K562 (cell line): Measurements from ENCODE around the gene CHCHD6. TPM values are rescaled to one million over a fixed set of nuclear protein-coding genes. Genes with fewer than 3 reads are reported as not detected.
A peak's percentile ranks its signal among the peaks of the same experiment; 100 is the strongest.

Source experiments
- CREB3L1 ChIP-seq: fragments of 450-650 bp; IDR thresholded peaks from 2 replicates; pipeline ENCODE4 v1.6.1; 2014; ENCODE audit warnings: low read depth, mild to moderate bottlenecking, moderate library complexity, borderline replicate concordance
- CTCFL ChIP-seq: IDR thresholded peaks from 2 replicates; pipeline ENCODE4 v1.6.1; 2011; ENCODE audit warnings: borderline replicate concordance, low read depth, mild to moderate bottlenecking, moderate library complexity, low read length; ENCODE audit not compliant: insufficient read depth, poor library complexity, severe bottlenecking
- ESRRA ChIP-seq: fragments of 450-650 bp; IDR thresholded peaks from 2 replicates; pipeline ENCODE4 v1.6.1; 2014; ENCODE audit warnings: low read depth, mild to moderate bottlenecking, moderate library complexity, borderline replicate concordance
- ETV5 ChIP-seq: sonication (generic); formaldehyde crosslinking; IDR thresholded peaks from 2 replicates; pipeline ENCODE4 v1.4.0; 2020; ENCODE audit warnings: low read depth, mild to moderate bottlenecking, missing genetic modification reagents
- HNRNPL ChIP-seq: fragments of 200-400 bp; formaldehyde crosslinking; IDR thresholded peaks from 2 replicates; pipeline ENCODE4 v1.6.1; 2017; ENCODE audit warnings: low read depth, mild to moderate bottlenecking, low read length
- KAT8 ChIP-seq: fragments of 450-650 bp; IDR thresholded peaks from 2 replicates; pipeline ENCODE4 v1.6.1; 2016; ENCODE audit warnings: low read depth, mild to moderate bottlenecking
- NR4A1 ChIP-seq, 2 experiments: fragments of 250-450 bp in 1 of 2; fragments of 450-650 bp in 1 of 2; sonication (Bioruptor Pico) in 1 of 2; IDR thresholded peaks; 2 replicates each; pipeline versions ENCODE4 v1.4.0 to v1.6.1; 2016 to 2020; ENCODE audit warnings: mild to moderate bottlenecking in 2 of 2, missing compliant biosample characterization in 1 of 2, missing genetic modification characterization in 1 of 2, moderate library complexity in 1 of 2
- PHF21A ChIP-seq: fragments of 450-650 bp; IDR thresholded peaks from 2 replicates; pipeline ENCODE4 v1.6.1; 2017; ENCODE audit warnings: low read depth, borderline replicate concordance
- POLR2A ChIP-seq: fragments of 450-650 bp; conservative IDR thresholded peaks from 2 replicates; pipeline ENCODE4 v1.6.1; 2016
- RNF2 ChIP-seq: sonication (generic); IDR thresholded peaks from 2 replicates; pipeline ENCODE4 v1.6.1; 2016
- SAFB ChIP-seq: fragments of 200-400 bp; formaldehyde crosslinking; IDR thresholded peaks from 2 replicates; pipeline ENCODE4 v1.6.1; 2017; ENCODE audit warnings: low read depth, low read length, borderline replicate concordance
- TAF1 ChIP-seq: IDR thresholded peaks from 2 replicates; pipeline ENCODE4 v1.6.1; 2011; ENCODE audit warnings: mild to moderate bottlenecking, low read length, moderate library complexity; ENCODE audit not compliant: insufficient read depth, control insufficient read depth, severe bottlenecking; ENCODE audit errors: extremely low read depth
- TARDBP ChIP-seq: fragments of 450-650 bp; IDR thresholded peaks from 2 replicates; pipeline ENCODE4 v1.6.1; 2016
- U2AF1 ChIP-seq: fragments of 200-400 bp; formaldehyde crosslinking; optimal IDR thresholded peaks from 2 replicates; pipeline ENCODE3; 2017; ENCODE audit warnings: mild to moderate bottlenecking, low read depth, low read length, moderate library complexity
- ZBTB7A ChIP-seq: IDR thresholded peaks from 2 replicates; pipeline ENCODE4 v1.6.1; 2011; ENCODE audit warnings: low read depth, mild to moderate bottlenecking, low read length, moderate library complexity, borderline replicate concordance; ENCODE audit not compliant: control insufficient read depth
- ZNF639 ChIP-seq, 2 experiments: fragments of 200-800 bp in 1 of 2; sonication (Bioruptor generic) in 1 of 2; sonication (generic) in 1 of 2; formaldehyde crosslinking in 1 of 2; IDR thresholded peaks in 1 of 2; conservative IDR thresholded peaks in 1 of 2; 2 replicates each; pipeline versions ENCODE4 v1.5.0 to v1.6.1; 2016 to 2020; ENCODE audit warnings: missing compliant biosample characterization in 1 of 2, missing genetic modification characterization in 1 of 2, missing genetic modification reagents in 1 of 2
- polyA plus RNA-seq, 8 experiments: library from polyadenylated mRNA; depleted of rRNA in 4 of 8; stranded (reverse) in 5 of 8; unstranded in 3 of 8; fragments of >200 nt; fragmentation: Nextera tagmentation in 2 of 8; fragmentation: Illumina TruSeq in 1 of 8; extraction: Ambion mirVana in 2 of 8; extraction: Trizol in 1 of 8; gene quantifications; 2 replicates each; pipeline versions ENCODE4 v1.2.1 to v1.2.3, GENCODE V29; 2011 to 2014; ENCODE audit warnings: inconsistent platforms in 1 of 8, missing spikeins in 1 of 8
- total RNA-seq, 7 experiments: library from RNA; depleted of rRNA in 6 of 7; stranded (reverse); fragments of >200 nt in 6 of 7; fragmentation: Illumina TruSeq in 2 of 7; extraction: Trizol in 2 of 7; gene quantifications; 2 replicates each; pipeline versions ENCODE4 v1.2.1 to v1.2.3, GENCODE V29; 2011 to 2021; ENCODE audit warnings: low replicate concordance in 1 of 7
- TF ChIP-seq, protein P1 (sequence below): sonication (generic); formaldehyde crosslinking; IDR thresholded peaks from 2 replicates; pipeline ENCODE4 v1.8.0; 2022; ENCODE audit warnings: missing genetic modification reagents, mild to moderate bottlenecking, moderate library complexity, borderline replicate concordance

The CHCHD6 gene
- total and polyA plus RNA-seq, 9 of the 15 experiments (the other 6 are each of a cell fraction or from before 2014, with no cell fraction given) = 4.6 to 18.6 (median 10.9) TPM

DNA sequence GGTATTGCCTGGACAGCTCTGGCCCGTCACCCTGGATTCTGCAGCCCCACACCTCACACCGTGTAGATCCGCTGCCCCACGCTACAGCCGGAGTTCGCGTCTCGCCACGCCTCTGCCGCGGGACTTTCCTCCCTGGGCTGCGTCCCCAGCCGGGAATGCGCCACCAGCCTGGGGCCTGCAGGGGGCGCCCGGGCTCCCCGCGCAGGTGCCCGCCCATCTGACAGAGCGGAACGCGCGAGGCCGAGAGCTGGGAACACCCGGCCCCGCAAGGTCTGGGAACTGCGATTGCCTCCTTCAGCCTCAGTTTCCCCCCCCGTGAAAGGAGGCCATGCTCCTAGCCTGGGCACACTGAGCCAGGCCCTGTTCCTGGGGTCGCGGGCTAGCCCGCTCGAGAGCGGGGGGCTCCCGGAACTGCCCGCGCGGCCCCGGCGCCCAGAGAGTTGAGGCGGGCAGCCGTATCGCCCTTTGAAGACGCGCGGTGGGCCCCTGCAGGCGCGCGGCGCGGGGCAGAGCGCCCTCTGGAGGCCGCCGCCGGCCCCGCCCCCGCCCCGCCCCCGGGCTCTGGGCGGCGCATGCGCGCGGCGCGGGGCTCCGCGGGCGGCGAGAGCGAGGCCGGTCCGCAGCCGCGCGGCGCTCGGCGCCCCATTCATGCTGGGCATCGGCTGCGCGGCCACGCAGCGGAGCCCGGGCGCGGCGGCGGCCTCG lies 278.6 kb downstream of the CHCHD6 start, which contains the start of gene PLXNA1 (continued):
- TF ChIP-seq KAT8 (no peak), HNRNPL (peak; percentile 67; the same call in 1 of the 2 replicates), RNF2 (peak; percentile 73), ETV5 (CRISPR knock-in tag) (peak; percentile 75), TARDBP (0 out of 2 replicates have a peak, but pooled peaks have one; percentile 35), SAFB (peak; percentile 82; the same call in 1 of the 2 replicates), NR4A1 (CRISPR knock-in tag; IDR thresholded peaks at IDR 0.05) (no peak), NR4A1 (tag; IDR thresholded peaks at IDR 0.05) (peak; percentile 51; the same call in 1 of the 2 replicates), U2AF1 (peak; percentile 63), ZNF639 (CRISPR knock-in tag; conservative IDR thresholded peaks at IDR 0.05 in 1 of 2, IDR thresholded peaks at IDR 0.05 in 1 of 2) (peak in 1 of 2 experiments; percentile 48; a peak in 1 of 4 replicates), ZBTB7A (0 out of 2 replicates have a peak, but pooled peaks have one; percentile 44), TAF1 (peak; percentile 21), POLR2A (0 out of 2 replicates have a peak, but pooled peaks have one; percentile 29), CTCFL (peak; percentile 88), ESRRA (peak; percentile 73), PHF21A (no peak), CREB3L1 (peak; percentile 65; the same call in 1 of the 2 replicates)
- TF ChIP-seq, protein P1, sequence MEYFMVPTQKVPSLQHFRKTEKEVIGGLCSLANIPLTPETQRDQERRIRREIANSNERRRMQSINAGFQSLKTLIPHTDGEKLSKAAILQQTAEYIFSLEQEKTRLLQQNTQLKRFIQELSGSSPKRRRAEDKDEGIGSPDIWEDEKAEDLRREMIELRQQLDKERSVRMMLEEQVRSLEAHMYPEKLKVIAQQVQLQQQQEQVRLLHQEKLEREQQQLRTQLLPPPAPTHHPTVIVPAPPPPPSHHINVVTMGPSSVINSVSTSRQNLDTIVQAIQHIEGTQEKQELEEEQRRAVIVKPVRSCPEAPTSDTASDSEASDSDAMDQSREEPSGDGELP (CRISPR knock-in tag) = peak; percentile 83; the same call in 1 of the 2 replicates
